CD4-positive, alpha-beta T cell treated with Interleukin-1 beta for 1 hour (primary cell): ENCODE results near the gene CMA1.

Experiments
- DNase-seq, 2 donors: peaks; one replicate each; pipeline ENCODE4 v3.0.0-alpha.2; 2020 to 2022

CMA1 gene

DNA sequence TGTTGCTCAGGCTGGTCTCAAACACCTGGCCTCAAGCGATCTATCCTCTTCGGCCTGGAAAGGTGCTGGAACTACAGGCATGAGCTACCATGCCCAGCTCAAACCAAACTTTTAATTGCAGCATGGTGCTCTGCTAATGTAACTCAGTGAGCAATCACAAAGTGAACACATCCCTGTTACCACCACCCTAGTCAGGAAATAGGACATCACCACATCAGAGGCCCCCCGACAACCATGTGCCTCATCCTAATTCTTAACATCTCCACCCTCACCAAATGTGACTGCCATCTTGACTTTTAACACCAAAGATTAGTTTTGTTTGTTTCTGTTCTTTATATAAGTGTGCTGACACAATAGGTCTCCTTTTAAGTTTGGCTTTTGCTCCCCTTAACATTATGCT lies 42.7 kb downstream of the CMA1 start:
- DNase-seq = no peak

DNA sequence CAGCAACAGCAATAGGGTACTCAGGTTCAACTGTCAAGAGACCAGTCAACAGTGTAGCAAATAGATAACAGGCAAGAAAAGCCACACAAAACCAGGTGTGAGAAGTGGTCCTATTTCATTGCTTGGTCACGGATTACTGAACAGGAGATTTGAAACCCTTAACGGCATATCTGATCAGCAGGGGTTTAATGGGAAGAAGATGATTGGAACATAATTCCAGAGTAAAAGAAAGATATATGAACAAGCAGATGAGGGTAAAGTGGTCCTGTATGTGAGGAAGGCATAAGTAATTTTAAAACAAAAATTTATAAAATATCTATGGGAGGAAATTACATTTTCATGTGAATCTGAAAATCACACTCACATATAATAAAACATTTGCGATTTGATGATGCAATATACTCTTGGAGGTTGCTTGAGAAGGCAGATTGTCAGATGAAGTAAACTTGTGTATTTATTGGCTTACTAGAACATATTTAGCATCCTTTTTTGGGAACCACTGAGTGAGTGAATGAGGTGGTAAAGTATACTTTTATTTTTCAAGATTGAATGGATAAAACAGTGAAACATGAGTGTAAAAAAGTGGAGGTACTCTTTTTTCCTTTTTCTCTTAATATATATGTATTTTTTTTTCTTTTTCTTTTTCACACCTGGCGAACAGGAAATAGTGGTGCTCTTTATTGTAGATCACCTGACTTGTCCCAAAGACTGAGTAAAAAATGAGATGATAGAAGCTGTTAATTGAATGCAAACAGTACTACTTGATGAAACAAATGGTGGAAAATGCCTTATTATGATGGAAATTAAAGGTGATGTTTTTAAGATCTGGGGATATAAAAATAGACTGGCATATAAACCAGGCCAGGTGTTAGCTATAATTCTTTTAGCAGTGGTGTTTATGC lies 43.9 kb downstream of the CMA1 start:
- no peak for DNase-seq

DNA sequence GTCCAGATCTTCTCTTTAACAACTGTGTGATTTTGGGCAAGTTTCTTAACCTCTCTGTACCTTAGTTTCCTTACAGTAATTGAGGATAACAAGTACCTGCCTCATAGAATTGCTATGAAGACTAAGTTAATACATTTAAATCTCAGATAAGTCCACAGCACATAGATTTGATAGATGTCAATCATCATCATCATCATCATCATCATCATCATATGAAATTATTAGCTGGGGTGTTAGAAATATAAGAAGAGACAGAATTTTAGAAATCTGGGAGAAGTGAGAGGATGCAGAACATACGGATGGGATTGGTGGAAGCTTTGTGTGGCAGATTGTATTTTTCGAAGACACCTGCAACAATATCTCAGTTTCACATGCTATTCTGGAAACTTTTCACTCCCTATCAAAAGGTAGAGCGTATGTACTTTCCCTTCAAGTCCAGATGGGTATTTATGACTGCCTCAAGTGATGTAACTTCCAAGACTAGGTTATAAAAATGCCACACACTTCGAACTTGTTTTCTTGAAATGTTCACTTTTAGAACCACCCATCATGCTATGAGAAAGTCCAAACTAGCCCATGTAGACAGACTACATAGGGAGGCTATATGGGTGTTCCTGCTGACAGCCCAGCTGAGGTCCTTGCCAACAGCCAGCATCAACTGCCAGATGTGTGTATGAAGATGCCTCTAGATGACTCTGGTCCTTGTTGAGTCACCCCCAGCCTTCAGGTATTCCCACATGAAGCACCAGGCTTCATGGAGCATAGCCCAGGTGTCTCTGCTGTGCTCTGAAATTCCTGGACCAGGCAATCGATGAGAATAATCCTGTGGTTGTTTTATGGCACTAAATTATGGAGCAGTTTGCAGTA lies 44.8 kb downstream of the CMA1 start:
- DNase-seq = no peak

DNA sequence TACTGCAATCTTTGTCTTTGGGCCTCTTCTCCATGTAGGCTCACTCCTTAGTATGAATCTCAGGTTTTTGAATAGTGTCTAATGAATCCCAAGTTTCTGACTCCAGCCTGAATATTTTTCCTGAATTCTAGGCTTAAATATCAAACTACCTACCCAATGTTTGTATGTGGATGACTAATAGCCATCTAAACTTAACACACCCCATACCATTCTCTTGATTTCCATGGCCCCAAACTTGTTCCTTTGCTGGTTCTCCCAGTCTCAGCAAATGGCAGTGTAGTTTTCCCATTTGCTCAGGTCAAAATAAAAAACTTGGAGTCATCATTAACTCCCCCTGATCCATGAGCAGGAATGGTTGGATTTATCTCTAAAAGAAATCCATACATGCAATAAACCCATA lies 46.7 kb downstream of the CMA1 start:
- DNase-seq = no peak

DNA sequence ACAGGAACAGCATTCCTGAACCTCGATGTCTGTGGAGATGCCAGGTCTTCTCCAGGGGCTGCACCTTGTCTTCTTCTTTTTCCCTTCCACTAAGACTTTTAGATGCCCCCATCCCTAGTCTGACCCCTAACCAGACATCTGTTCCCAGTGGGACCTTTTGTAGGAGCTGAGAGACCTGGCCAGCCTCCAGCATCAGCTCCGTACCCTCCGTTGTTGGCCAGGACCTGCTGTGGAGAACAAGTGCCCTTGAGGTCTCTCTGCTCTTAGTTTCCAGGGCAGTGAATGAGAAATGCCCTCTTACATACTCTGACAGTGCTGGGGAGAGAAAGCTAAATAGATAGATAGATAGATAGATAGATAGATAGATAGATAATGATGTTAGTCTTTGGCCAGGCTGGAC lies 48.7 kb downstream of the CMA1 start:
- DNase-seq = no peak

DNA sequence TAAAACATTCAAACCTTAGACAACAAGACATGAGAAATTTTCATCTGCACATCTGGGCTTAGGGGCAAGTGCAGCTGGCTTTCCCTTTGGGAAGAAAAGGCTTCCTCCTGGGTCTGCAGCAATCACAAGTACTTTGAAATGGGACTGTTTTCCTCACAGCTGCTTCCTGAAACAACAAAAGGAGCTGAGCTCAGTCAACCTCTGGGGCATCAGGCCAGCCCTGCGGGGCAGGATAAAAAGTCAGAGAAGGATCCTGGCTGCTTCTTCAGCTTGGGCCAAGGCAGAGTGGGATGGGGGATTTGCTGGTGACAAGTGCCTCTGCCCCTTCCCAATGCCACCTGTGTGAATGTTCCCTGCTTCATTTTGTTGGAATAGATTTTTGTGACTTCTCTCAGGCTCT lies 49.3 kb downstream of the CMA1 start:
- no peak for DNase-seq

DNA sequence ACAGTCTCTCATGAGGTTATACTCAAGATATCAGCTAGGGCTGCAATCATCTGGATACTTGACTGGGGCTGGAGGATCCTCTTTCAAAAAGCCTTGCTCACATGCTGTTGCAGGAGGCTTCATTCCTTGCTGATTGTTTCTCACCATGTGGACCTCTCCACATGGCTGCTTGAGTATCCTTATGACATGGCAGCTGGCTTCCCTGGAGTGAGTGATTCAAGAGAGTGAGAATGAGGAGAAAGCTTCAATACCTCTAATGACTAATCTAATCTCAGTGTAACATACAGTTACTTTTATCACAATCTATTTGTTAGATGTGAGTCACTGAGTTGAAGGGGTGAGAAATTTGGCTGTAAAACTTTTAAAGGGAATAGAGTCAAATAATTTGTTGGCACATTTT lies 51.1 kb downstream of the CMA1 start:
- no peak for DNase-seq
